C1 segment of cervical spinal cord (tissue), 14 donors: ENCODE data around the gene SCNN1B.
"Not testable (repeated sequence)": the region's sequence is repeated elsewhere in the genome, so short reads cannot be mapped to it uniquely, and the experiment has no call there.

Experiments
- DNase-seq, 14 donors: peaks; one replicate each; lab custom pipeline; 2025; lab: John Stamatoyannopoulos, UW

The SCNN1B gene

GRCh38 chr16:23288209-23288608 lies 13.9 kb upstream of the SCNN1B start:
- DNase-seq = no peak

- DNase-seq = no peak
These were observed 13.2 kb upstream of the SCNN1B start for GRCh38 chr16:23288726-23289512.

DNA sequence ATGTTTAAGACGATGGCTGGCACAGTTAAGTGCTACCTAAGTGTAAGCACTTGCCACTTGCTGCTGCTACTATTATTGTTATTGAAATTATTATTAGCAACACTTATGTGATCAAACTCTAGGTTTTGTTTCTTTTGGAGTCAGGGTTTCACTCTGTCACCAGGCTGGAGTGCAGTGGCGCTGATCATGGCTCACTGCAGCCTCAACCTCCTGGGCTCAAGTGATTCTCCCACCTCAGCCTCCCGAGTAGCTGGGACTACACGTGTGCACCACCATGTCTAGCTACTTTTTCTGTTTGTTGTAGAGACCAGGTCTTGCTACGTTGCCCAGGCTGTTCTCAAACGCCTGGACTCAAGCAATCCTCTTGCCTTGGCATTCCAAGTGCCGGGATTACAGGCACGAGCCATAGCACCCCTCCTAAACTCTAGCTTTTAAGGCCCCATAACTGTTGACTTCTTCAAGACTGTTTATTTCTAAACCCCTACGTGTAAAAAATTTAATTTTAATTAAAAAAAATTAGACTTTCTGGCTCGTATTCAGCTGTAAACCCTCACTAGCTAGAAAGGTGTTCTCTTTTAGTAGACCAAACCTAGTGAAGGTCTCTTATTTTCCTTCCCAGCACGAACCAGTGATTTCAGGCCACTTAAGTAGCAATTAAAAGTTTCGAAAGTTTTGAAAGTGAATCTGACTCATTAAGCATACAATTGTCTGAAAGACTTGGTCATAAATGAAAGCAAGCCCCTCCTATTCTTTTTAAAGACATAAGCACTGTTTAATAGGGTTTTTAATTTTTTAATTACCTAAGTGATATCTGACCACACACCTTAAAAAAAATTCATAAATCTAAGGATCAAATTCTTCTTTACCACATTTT lies 11.7 kb upstream of the SCNN1B start:
- no peak for DNase-seq

GRCh38 chr16:23293016-23293415 lies 9.1 kb upstream of the SCNN1B start:
- no peak for DNase-seq

GRCh38 chr16:23294260-23294659 lies 7.8 kb upstream of the SCNN1B start:
- no peak for DNase-seq

DNA sequence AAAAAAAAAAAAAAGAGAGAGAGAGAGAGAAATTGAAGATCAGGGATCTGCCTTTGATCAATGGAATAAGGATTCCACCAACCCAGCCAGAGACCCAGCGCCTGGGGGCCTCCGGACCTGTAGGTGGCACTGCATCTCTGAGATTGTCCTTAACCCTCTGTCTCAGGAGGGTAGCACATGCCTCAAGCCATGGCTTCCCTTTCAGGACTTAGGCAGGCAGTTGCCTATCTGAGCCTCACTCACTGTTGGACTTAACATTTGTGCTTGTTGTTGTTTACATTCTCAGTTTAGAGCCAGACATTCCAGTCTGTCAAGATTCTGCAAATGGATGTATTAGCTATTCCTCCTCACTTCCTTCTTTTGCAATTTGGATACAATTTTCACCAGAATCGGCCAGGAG lies 5.1 kb upstream of the SCNN1B start:
- DNase-seq = no peak

- no peak for DNase-seq
These were observed 3.7 kb upstream of the SCNN1B start for GRCh38 chr16:23298290-23298915.

- not testable (repeated sequence) for DNase-seq
These were observed 2.3 kb upstream of the SCNN1B start for GRCh38 chr16:23299815-23300214.

GRCh38 chr16:23301251-23302044 lies 654 bp upstream of the SCNN1B start:
- peak in 1 of 14 donors; percentile 14 for DNase-seq

DNA sequence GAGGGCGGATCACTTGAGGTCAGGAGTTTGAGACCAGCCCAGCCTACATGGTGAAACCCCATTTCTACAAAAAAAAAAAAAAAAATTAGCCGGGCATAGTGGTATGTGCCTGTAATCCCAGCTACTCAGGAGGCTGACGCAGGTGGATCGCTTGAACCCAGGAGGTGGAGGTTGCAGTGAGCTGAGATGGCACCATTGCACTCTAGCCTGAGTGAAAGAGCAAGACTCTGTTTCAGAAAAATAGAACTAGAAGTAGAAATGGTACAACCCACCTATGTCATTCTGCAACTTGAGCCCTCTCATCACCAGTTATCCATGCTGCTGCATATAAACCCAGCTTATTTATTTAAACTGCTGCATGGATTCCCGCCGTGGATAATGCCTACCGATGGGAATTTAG lies 1.6 kb downstream of the SCNN1B start:
- DNase-seq = no peak

GRCh38 chr16:23304620-23305019 lies 2.5 kb downstream of the SCNN1B start:
- no peak for DNase-seq

- no peak for DNase-seq
These were observed 4.3 kb downstream of the SCNN1B start for GRCh38 chr16:23306199-23307100.

- no peak for DNase-seq
These were observed 8.1 kb downstream of the SCNN1B start for GRCh38 chr16:23310217-23310616.

GRCh38 chr16:23310744-23311143 lies 8.6 kb downstream of the SCNN1B start:
- no peak for DNase-seq

- no peak for DNase-seq
These were observed 14.1 kb downstream of the SCNN1B start for GRCh38 chr16:23316232-23316631.

- DNase-seq = no peak
These were observed 14.6 kb downstream of the SCNN1B start for GRCh38 chr16:23316634-23317265.

DNA sequence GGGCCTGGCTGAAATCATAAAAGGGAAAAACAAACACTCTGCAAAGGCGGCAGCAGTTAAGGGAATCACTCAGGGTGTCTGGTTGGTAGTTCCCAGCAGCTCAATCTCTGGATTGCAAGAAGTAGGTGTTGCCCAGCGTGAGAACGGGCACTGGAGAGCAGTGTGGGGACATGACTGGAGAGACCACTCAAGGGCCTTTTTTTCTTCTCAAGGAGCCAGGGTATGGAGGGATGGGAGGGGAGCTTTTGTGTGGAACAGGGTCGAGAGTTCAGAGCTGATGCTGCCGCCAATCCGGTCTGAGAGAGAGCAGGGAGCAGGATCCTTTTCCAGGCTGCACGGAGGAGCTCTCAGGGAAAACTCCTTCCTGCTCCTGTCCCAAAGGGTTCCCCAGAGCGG lies 15.2 kb downstream of the SCNN1B start:
- DNase-seq = no peak

- DNase-seq = no peak
These were observed 15.6 kb downstream of the SCNN1B start for GRCh38 chr16:23317751-23318150.

GRCh38 chr16:23318639-23319038 lies 16.5 kb downstream of the SCNN1B start:
- DNase-seq = no peak
